NCI-H2029 (cell line): ENCODE measurements around the gene CALN1.
A peak's percentile ranks its signal among the peaks of the same experiment; 100 is the strongest.

Source experiments
- DNase-seq: peaks from one replicate; lab custom pipeline; 2025; lab: John Stamatoyannopoulos, UW

Gene CALN1

DNA sequence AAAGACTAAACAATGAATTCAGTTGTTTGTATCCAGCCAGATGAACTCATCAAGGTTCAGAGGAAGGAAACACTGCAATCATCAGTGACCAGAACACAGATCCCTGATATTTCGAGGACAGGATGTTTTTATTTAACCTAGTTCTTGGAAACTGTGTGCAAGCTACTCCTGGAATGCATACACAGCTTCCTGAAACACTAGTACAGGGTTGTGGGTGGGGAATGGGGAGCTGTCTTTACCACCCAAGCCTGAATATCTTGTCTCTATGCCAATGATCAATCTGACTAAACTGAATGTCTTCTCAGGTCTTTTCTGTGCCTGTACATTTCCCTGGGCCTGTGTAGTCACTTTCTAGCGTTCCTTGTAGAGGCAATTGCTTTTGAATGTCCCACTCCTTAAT lies 374.6 kb downstream of the CALN1 start:
- no peak for DNase-seq

DNA sequence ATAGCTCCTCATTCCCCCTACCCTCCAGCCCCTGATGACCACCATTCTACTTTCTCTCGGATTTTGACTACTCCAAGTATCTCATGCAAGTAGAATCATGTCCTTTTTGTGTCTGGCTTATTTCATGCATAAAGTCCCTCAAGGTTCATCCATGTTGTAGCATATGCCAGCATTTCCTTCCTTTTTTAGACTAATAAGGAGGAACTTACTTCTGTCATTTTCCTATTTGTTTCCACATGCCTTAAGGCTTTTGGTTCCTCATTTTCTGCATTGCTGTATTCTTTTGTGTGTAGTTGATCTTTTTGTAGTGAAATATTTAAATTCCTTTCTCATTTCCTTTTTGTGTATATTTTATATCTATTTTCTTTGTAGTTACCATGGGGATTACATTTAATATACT lies 376.9 kb downstream of the CALN1 start:
- no peak for DNase-seq

DNA sequence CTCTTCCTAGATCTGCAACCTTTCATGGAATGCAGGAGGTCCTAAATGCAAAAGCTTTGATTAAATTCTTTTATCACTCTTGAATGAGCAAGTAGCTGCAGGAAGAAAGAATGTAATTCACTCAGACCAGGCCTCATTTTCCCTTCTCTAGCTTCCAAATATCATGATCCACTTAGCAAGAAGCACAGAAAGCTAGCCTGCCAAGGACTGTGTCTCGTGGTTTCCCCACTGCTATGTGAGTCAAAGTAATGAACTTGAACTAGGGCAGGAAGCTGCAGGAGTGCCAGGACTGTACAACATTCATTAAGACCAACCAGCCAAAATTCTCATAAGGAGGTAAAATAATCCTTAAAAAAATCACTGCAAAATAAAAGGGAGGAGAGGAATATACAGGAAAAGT lies 379.2 kb downstream of the CALN1 start:
- DNase-seq, result no peak

DNA sequence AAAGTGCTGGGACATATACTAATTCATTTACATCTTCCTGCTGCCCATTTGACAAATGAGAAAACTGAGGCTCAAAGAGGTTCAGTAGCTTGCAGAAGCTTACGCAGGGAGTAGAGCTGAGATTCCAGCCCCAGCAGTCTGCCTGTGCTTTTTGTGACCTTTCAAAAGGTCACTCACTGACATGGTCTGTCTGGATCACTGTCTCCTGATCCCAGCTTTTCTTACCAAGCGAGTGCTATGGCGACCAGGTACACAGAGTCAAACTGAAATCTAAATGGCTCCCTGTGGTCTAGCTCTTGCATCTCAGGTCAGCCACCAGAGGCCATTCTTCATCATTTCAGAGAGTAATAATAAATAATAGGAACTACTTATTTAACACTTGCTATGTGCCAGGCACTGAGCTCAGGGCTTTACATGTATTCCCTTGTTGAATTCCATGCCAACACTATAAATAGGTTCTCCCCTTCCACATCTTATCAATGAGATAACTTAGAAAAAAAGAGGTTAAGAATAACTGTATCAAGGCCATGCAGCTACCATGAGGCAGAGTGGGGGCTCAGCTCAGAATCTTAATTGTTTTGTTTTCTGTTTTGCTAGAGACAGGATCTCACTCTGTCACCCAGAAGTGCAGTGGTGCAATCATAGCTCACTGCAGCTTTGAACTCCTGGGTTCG lies 381.0 kb downstream of the CALN1 start:
- DNase-seq, result no peak

DNA sequence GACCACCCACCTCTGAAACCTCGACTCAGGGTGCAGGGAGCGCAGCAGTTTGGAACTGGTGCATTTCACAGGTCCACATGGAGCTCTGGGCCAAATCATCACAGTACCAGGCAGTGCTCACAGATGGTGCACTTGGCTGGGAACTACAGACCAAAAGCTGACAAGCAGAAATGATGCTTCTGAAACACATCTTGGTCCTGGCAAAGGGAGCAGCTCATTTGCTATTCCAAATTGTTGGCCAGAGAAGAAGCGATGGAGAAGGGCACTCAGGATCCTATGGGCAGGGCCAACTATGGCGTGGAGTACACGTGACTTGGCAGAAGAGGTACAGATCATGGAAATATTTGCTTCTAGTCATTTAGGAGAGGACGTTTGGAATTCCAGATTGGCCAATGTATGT lies 383.9 kb downstream of the CALN1 start:
- DNase-seq, result no peak

DNA sequence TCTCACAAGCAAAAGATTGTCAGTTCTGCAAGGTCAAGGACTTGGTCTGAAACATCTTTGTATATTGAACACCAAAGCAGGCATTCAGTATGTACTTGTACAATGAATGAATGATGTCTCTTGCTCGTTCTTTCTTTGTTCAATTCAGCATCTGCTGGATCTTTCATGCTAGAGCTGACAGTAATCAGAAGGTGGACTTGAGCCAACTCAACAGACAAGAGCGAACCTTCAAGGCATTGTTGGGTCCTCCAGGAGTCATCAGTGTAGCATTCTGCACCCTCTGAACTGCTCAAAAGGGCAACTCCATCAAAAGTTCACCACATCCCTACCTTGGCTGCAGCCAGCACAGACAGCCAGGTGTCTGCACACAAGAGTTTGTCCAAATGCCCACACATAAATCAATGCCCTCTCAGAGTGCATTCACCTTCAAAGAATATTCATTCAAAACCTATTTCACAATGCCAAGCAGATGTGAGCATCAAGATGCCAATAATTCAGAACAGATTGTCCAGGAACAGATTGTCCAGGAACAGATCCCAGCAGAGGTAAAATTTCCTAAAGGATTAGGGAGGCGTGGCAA lies 386.7 kb downstream of the CALN1 start:
- no peak for DNase-seq

DNA sequence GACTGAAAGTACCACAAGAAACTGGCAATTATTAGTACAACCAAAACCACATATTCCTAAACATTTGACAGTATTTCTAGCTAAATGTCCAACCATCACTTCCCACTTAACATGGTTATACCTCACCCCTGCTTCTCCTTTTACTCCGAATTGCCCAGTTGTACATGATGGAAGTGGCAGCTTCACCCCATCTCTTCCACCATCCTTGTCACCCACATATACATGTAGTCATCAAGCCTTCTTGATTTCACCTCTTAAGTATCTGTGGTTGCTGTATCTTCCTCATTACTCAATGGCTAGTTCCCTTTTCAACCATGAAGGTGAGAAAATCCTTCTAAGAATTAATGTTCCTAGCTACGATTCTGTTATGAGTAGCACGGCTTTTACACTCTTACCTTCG lies 388.2 kb downstream of the CALN1 start:
- DNase-seq, result no peak

DNA sequence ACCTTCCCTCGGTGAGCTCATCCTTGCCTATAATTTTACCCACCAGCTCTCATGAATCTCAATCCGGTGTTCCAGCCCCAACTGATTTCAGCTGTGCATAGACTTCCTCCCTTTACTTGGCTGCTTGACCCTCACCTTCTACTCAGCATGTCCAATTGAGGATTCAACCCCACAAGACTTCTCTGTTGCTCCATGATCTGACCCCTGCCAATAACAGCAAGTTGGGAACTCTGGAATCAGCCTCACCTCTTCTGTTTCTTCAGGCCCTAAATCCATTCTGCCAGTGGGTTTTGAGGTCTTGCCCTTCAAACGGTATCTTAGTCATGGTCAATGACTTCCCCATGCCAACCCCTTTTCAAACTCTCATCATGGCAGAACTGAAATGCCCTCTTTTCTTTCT lies 390.4 kb downstream of the CALN1 start:
- DNase-seq, result no peak

DNA sequence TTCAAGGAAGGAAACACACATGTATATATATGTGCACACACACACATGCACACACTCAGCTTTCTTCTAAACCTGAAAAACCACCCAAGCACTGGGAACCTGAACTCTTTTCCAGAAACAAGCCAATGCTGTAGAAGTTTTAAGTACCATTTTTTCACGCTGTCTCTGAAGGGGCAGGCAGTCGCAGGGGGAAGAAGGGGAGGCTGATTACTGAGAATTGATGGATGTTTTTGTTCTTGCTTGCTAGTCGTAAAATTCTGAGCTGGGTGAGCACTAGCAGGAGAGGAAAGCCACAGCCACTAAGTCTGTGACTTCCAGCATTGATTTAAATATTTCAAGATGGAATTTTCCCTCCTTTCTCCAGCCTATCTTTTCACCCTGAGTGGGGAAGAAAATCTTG lies 391.8 kb downstream of the CALN1 start:
- no peak for DNase-seq

DNA sequence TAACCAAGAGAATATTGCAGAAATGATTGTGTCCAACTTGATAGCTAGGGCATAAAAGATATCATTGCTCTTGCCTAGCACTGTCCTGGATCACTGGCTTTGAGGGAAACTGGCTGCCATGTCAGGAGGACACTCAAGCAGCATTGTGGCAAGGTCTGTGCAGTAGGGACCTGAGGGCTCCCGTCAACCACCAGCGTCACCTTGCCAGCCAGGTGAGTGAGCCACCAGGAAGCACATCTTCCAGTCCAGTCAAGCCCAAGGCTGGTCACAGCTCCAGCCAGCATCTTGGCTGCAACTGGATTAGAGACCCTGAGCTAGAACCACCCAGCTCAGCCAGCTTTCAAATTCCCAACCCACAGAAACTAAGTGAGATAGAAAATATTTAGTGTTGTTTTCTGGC lies 392.7 kb downstream of the CALN1 start:
- no peak for DNase-seq

DNA sequence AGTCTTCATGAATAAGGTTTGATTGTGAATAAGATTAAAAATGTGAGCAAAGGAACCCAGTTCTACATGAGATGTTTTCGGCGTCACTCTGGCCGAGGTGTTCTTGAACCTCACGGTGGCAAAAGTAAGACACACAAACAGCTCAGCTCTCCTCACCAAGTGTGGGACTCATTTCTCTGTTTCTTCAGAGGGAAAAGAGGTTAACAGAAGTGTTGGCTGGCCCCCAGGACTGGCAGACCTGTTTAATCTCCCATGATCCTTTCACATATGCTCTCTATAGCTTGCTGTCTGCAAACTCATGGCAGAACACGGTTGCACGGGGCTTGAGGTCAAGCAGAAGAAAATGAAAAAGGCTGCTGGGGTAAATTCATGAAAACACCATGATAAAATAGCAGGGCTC lies 394.4 kb downstream of the CALN1 start:
- no peak for DNase-seq

DNA sequence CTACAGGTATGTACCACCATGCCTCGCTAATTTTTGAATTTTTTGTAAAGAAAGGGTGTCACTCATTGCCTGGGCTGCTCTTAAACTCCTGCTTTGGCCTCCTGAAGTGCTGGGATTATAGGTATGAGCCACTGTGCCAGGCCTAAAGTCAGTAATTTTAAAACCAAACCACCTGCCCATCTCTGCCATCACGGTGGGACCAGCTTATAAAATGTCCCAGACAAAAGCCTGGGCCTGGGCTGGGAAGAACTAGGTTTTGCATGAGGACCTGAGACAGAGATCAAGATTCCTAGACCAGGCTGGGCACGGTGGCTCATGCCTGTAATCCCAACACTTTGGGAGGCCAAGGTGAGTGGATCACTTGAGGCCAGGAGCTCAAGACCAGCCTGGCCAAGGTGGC lies 395.6 kb downstream of the CALN1 start:
- DNase-seq, result no peak

DNA sequence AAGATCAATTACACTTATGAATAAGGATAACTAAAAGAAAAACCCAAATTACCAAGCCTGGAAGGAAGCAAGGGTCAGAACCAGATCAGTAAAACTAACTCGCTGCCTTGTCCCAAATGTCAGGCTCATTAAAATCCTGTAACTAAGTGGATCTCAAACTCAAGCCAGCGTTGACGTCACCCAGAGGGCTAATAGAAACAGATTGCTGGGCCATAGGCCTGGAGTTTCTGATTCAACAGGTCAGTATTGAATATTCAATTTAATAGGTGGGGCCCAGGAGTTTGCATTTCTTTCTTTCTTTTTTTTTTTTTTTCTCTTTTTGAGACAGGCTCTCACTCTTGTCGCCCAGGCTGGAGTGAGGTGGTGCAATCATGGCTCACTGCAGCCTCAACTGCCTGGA lies 397.0 kb downstream of the CALN1 start:
- no peak for DNase-seq

DNA sequence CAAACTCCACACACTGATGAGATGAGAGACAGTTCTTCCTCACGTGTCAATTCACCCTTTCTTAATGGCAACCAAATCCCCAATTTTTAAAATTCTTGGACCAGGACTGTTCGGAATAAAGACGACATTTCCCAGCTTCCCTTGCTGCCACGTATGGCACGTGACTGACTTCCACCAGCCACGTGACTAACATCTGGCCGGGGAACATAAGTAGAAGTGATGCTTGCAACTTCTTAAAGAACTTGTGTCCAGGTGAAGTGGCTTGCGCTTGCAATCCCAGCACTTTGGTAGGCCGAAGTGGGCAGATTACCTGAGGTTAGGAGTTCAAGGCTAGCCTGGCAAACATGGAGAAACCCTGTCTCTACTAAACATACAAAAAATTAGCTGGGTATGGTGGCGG lies 405.1 kb downstream of the CALN1 start:
- DNase-seq, result no peak

DNA sequence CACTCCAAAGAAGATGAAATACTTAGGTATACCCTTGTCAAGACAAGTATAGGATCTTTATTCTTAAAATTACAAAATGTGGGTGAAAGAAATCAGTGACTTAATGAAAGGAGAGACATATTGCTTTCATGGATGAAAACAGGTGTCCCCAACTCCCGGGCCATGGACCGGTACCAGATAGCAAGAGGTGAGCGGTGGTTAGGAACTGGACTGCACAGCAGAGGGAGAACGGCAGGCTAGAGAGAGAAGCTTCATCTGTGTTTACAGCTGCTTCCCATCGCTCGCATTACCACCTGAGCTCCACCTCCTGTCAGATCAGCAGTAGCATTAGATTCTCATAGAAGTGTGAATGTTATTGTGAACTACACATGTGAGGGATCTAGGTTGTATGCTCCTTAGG lies 408.9 kb downstream of the CALN1 start:
- DNase-seq, result no peak

DNA sequence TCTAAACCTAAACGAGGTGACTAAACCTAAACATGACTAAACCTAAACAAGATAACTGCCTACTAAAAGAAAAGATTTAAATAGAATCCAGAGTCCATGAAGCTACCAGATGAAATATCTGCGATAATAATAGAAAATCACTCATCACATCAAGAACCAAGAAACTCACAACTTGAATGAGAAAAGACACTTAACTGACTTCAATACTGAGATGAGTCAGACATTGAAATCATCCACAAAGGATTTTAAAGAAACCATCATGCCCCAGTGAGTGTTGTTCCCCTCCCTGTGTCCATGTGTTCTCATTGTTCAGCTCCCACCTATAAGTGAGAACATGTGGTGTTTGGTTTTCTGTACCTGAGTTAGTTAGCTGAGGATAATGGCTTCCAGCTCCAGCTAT lies 416.0 kb downstream of the CALN1 start:
- no peak for DNase-seq

DNA sequence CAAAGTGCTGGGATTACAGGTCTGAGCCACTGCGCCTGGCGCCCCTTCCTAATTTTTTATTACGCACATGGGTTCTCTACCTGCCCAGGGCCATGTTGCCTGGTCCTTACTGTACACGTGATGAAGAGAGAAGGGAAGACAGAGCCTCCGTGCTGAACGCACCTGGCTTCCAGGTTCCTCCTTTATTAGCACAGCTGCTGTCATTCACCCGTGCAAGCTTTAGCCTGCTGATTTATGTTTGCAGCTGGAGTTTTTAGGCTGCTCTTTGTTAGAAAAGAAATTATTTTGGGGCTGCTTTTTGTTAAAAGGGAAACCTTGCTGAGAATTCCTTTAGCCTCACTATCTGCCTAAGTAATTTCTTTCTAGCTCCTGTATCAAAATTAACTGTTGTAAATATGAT lies 417.0 kb downstream of the CALN1 start:
- peak; percentile 89 for DNase-seq

DNA sequence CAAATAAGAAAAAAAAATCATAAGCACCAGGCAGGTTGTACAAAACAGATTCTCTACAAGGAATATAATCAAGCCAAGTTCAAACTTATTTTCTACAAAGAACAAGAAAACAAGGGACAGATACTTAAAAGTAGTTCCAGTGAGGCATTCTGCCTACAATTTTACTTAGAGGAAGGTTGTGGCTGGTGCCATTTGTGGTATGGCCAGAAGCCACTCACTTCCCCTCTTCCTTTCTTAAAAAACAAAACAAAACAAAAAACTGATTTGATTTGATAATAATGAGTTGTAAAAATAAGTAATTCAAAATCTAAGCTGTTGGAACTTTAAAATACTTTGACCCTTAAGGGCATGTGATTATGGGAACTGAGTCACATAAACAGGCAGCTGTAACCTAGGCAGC lies 420.6 kb downstream of the CALN1 start:
- DNase-seq, result no peak

DNA sequence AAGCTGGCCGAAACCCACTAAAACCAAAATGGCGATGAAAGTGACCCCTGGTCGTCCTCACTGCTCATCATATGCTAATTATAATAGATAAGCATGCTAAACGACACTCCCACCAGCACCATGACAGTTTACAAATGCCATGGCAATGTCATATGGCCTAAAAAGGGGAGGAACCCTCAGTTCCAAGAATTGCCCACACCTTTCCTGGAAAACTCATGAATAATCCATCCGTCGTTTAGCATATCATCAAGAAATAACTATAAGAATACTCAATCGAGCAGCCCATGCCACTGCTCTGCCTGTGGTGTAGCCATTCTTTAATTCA lies 422.0 kb downstream of the CALN1 start:
- DNase-seq, result no peak

DNA sequence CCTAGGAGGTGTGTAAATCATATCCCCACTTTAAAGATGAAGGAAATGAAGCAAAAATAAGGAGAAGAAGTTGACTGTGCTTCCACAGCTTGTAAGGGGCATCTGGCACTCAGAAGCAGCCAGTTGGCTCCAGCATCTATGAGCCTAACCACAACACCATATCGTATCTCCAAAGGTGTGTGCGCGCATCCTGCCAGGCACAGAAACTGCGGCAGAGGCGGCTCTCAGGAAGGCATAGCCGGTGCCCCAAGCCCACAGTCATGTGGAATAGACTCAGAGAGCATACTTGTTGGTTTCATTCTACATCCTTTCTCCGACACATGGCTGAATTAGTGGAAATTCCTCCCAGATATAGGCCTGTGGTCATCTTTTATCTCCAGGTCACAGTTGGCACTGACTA lies 423.9 kb downstream of the CALN1 start:
- no peak for DNase-seq

DNA sequence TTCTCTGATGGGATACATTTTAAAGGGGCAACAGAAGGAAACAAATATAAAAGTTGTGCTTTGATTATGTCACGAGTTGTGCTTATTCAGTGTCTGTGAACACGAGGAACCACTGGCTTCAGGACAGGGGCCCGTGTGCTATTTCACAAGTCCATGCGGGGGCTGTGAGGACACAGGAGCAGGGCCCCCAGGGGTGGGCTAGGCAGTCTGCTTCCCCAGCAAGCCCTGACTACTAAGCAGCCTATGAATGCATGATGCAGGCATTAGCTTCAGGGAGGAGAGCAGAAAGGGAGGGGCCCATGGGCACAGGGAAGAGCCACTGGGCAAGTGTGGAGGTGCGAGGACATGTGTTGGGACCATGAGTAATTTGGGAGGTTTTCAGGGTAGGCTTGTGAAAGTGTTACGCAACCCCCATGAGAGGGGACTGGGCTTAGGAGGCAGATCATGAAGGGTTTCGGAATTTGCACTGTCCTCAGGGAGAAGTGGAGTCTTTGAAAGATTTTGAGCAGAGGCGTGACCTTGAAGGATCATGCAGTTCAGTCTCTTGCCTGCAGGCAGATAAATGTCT lies 424.9 kb downstream of the CALN1 start:
- DNase-seq, result no peak

DNA sequence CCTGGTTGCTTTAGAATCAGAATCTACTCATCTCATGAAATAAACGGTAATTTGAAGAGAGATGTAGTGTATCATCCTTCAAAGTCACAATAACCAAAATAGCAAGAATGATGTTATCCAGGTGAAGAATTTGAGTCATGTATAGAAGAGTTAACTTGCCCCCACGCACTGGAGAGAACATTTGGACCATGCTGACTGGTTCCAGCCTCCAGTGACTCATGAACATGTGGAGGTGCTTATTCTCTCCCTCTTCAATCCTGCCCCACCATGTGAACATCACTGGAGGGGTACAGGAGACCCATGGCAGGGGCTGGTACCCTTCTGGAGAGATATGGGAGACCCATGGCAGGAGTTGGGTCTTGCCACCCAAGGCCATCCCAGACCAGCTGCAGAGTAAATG lies 427.8 kb downstream of the CALN1 start:
- no peak for DNase-seq

DNA sequence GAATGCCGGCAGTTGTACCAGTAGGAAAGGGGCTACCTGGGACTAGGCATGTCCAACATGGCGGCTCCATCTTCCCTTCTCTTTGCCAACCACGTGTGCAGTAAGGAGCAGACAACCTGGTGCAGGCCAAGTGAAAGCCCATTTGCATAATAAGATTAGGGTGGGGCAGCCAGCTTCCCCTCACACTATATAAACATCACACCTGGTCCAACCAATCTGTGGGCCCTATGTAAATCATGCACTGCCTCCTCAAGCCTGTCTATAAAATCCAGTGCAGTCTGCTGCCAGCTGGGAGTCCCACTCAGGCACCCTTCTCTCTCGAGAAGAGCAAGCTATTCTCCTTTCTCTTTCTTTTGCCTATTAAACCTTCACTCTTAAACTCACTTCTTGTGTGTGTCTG lies 429.3 kb downstream of the CALN1 start:
- DNase-seq, result peak; percentile 47

DNA sequence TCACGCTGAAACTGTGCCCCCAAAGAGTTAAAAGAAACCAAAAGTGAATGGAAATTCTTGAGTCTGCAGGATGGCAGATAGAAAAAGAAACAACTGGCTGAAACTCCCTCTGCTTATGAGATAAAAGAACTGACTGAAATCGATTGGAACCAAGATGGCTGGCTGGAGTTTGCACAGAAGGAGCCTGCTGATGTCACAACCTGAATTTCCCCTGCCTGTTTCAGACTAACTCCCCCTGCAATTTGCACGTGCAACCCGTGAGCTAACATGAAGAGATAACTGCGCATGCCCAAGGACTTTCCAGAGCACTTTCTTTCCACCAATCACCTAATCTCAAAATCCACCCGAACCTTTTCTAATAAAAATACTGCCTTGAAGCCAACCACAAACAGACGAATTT lies 435.5 kb downstream of the CALN1 start:
- no peak for DNase-seq
